Endodermal cell (in vitro differentiated cells): ENCODE measurements around the gene TMEM132A. TPM values are rescaled to one million over a fixed set of nuclear protein-coding genes. Genes with fewer than 3 reads are reported as not detected.

Experiments
- DNase-seq: peaks from one replicate; pipeline ENCODE4 v3.0.0-alpha.2; 2017
- H3K27ac ChIP-seq: 2 replicates; pipeline ENCODE4 v1.5.1; 2013; ENCODE audit warnings: mild to moderate bottlenecking, low read depth, low read length, moderate library complexity
- H3K27me3 ChIP-seq: 2 replicates; pipeline ENCODE4 v1.6.1; 2013; ENCODE audit warnings: mild to moderate bottlenecking, low read length, moderate library complexity; ENCODE audit not compliant: insufficient read depth, control insufficient read depth, poor library complexity, severe bottlenecking
- H3K36me3 ChIP-seq: 2 replicates; pipeline ENCODE4 v1.7.0; 2013; ENCODE audit warnings: mild to moderate bottlenecking, low read length, moderate library complexity; ENCODE audit not compliant: control insufficient read depth, insufficient read depth
- H3K4me1 ChIP-seq: one replicate; pipeline ENCODE4 v1.7.0; 2013; ENCODE audit warnings: low read length; ENCODE audit not compliant: control insufficient read depth, insufficient read depth
- H3K4me3 ChIP-seq: 2 replicates; pipeline ENCODE4 v1.5.1; 2013; ENCODE audit warnings: mild to moderate bottlenecking, low read length, moderate library complexity
- H3K9ac ChIP-seq: 2 replicates; pipeline ENCODE4 v1.6.1; 2013; ENCODE audit warnings: mild to moderate bottlenecking, low read length, moderate library complexity; ENCODE audit not compliant: poor library complexity, severe bottlenecking; ENCODE audit errors: extremely low read depth
- H3K9me3 ChIP-seq: 2 replicates; pipeline ENCODE4 v1.6.1; 2013; ENCODE audit warnings: mild to moderate bottlenecking, low read length, moderate library complexity; ENCODE audit not compliant: control insufficient read depth
- H3K27ac Mint-ChIP-seq: 2 replicates; pipeline ENCODE4 v1.8.0; 2020; ENCODE audit warnings: mixed read lengths
- H3K27me3 Mint-ChIP-seq: 2 replicates; pipeline ENCODE4 v1.8.0; 2021; ENCODE audit warnings: mild to moderate bottlenecking, mixed read lengths; ENCODE audit not compliant: insufficient read depth
- H3K36me3 Mint-ChIP-seq: 2 replicates; pipeline ENCODE4 v1.8.0; 2020; ENCODE audit warnings: low read depth, mixed read lengths
- H3K4me1 Mint-ChIP-seq: 2 replicates; pipeline ENCODE4 v1.8.0; 2020; ENCODE audit warnings: mixed read lengths
- H3K4me3 Mint-ChIP-seq: 2 replicates; pipeline ENCODE4 v1.8.0; 2020; ENCODE audit warnings: mild to moderate bottlenecking, moderate library complexity, mixed read lengths
- H3K9me3 Mint-ChIP-seq: 2 replicates; pipeline ENCODE4 v1.8.0; 2020; ENCODE audit warnings: mild to moderate bottlenecking, mixed read lengths
- WGBS, 2 experiments: methylation state at CpG; one replicate each; pipeline versions ENCODE4 v1.1.5 to v1.1.7; 2013; ENCODE audit warnings: missing lambda C conversion rate in 2 of 2, mixed read lengths in 1 of 2; ENCODE audit not compliant: insufficient coverage in 1 of 2, insufficient read length in 1 of 2; 5-methylcytosine and 5-hydroxymethylcytosine counted together
- total RNA-seq, 2 donors: library from RNA; stranded (reverse); fragmentation: NEBNext Ultra II Directional in 1 of 2; extraction: Animal tissue kit (Norgen Biotek cat#: 25700) in 1 of 2; gene quantifications; 2 replicates in 1 of 2; 3 replicates in 1 of 2; pipeline ENCODE4 v1.2.1, GENCODE V29; 2021
- TF ChIP-seq, protein P1 (sequence below): fragments of 200-600 bp; sonication (generic); conservative IDR thresholded peaks from 2 replicates; pipeline ENCODE4 v1.5.0; 2021; ENCODE audit warnings: antibody characterized with exemption, mild to moderate bottlenecking

The TMEM132A gene
- total RNA-seq, 2 donors from 2014 or later = 135 to 140 TPM

DNA sequence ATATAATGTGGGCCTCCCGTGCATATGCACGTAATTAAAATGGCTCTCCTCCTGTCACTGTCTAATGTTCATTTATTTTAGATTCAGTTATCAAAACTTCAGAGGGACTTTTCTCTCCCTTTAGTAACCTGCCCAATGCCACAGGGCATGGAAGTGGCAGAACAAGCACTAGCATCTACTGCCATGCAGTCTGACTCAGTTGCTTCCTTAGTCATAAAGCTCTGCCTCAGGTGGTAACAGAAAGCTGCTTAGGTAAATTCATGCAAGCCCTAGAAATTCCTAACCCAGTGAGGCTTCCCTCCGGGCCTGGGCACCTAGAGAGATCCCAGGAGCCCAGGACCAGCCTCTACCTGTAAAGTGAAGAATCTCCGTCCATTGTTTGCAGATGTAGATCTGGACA, 26.8 kb upstream of the TMEM132A start:
- Histone ChIP-seq H3K36me3 (peaks cover 88% of the 10 kb centered on the region), H3K4me3 (no peak overlapping the region), H3K27ac (no peak overlapping the region), H3K4me1 (no peaks in the 10 kb centered on the region), H3K9me3 (no peaks in the 10 kb centered on the region), H3K27me3 (no peaks in the 10 kb centered on the region), H3K9ac (no peak overlapping the region)
- Mint-ChIP-seq H3K9me3 (no peaks in the 10 kb centered on the region), H3K27ac (no peak overlapping the region), H3K27me3 (no peaks in the 10 kb centered on the region), H3K4me1 (no peaks in the 10 kb centered on the region), H3K4me3 (no peak overlapping the region), H3K36me3 (peaks cover 71% of the 10 kb centered on the region)
- 92 to 93% methylated on average over 4 of the region's 4 CpGs for WGBS, 2 experiments
- TF ChIP-seq, protein P1, sequence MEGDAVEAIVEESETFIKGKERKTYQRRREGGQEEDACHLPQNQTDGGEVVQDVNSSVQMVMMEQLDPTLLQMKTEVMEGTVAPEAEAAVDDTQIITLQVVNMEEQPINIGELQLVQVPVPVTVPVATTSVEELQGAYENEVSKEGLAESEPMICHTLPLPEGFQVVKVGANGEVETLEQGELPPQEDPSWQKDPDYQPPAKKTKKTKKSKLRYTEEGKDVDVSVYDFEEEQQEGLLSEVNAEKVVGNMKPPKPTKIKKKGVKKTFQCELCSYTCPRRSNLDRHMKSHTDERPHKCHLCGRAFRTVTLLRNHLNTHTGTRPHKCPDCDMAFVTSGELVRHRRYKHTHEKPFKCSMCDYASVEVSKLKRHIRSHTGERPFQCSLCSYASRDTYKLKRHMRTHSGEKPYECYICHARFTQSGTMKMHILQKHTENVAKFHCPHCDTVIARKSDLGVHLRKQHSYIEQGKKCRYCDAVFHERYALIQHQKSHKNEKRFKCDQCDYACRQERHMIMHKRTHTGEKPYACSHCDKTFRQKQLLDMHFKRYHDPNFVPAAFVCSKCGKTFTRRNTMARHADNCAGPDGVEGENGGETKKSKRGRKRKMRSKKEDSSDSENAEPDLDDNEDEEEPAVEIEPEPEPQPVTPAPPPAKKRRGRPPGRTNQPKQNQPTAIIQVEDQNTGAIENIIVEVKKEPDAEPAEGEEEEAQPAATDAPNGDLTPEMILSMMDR = no peak
- DNase-seq = no peak

DNA sequence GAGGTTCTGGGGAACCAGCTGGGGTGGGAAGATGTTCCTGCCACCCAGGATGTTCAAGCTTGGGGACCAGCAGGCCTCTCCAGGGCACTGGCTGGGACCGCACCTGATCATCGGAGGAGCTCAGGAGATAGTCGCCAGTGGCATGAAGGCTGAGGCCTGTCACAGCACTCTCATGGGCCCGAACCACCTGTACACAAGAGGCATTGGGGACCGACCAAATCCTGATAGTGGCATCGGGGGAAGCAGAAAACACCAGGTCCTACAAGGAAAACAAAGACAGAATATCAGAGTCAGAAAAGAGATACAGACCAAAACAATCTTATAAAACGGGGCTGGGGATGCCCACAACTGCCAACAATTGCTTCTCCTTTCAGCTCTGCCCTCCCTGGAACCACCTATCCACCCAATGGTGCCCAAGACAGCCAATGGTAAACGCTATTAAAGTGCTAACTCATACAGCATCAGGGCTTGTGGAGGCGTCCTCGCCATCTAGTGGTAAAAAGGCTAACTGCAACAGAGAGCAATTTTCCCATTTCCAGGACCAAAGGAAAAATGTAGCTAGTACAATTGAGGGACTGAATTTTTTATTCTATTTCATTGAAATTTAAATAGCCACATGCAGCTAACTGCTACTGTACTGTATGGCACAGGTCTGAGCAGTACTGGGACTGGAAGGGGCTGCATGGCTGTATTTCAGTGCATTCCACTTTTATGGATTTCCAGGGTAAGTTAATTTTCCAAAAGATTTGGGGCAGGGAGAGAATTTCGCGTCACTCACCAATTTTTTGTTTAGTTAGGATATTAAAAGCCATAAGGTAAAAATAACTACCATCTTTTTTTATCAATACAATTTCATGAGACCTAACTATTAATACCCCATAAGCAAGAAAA, 25.0 kb upstream of the TMEM132A start:
- peaks cover 89% of the 10 kb centered on the region for H3K36me3 ChIP-seq
- no peak overlapping the region for H3K9ac ChIP-seq
- H3K27me3 ChIP-seq = no peaks in the 10 kb centered on the region
- no peak overlapping the region for H3K27ac ChIP-seq
- TF ChIP-seq, protein P1 = peak; percentile 96
- DNase-seq = peak; percentile 80
- no peaks in the 10 kb centered on the region for H3K9me3 ChIP-seq
- H3K4me1 ChIP-seq = no peaks in the 10 kb centered on the region
- Mint-ChIP-seq H3K4me3 (no peak overlapping the region), H3K27me3 (no peaks in the 10 kb centered on the region), H3K36me3 (peaks cover 67% of the 10 kb centered on the region), H3K9me3 (no peaks in the 10 kb centered on the region), H3K27ac (peak overlapping the region; percentile 78), H3K4me1 (peaks cover under 1% of the 10 kb centered on the region)
- WGBS, 2 experiments = 57 to 71% methylated on average over 10 to 12 of the region's 12 CpGs
- H3K4me3 ChIP-seq = no peak overlapping the region

DNA sequence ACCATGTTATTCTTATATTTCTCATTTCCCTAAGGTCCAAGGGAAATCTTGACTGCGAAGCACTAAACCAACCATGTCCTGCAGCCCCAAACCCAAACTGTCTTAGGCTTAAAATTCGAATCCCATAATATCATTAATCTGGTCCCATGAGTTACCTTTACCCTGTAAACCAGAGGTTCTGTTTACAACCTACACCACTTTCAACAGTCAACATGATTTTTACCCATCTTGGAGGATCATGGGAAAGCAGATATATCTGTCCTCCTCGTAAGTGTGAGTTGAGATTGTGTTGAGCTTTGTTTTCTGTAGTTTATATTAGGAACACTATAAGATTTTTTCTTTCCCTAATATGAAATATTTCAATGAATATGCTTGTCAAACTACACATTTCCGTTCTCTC, 24.3 kb upstream of the TMEM132A start:
- WGBS, 2 experiments = 75 to 76% methylated on average over 2 to 3 of the region's 4 CpGs

More for the DNA sequence above, 24.3 kb upstream of the TMEM132A start:
- Histone ChIP-seq H3K9me3 (no peaks in the 10 kb centered on the region), H3K9ac (no peak overlapping the region), H3K36me3 (peaks cover 84% of the 10 kb centered on the region), H3K27me3 (no peaks in the 10 kb centered on the region), H3K27ac (no peak overlapping the region), H3K4me3 (no peak overlapping the region), H3K4me1 (no peaks in the 10 kb centered on the region)
- TF ChIP-seq, protein P1 = no peak
- Mint-ChIP-seq H3K4me3 (no peak overlapping the region), H3K9me3 (no peaks in the 10 kb centered on the region), H3K27me3 (no peaks in the 10 kb centered on the region), H3K4me1 (peaks cover 3% of the 10 kb centered on the region), H3K27ac (no peak overlapping the region), H3K36me3 (peaks cover 64% of the 10 kb centered on the region)
- no peak for DNase-seq
